HepG2 (cell line): ENCODE data around the gene AGBL3. TPM values are rescaled to one million over a fixed set of nuclear protein-coding genes. Genes with fewer than 3 reads are reported as not detected.
A peak's percentile ranks its signal among the peaks of the same experiment; 100 is the strongest.

Experiments
- ASH2L ChIP-seq: fragments of 300-600, 200-600 bp; sonication (generic); IDR thresholded peaks from 2 replicates; pipeline ENCODE4 v1.7.0; 2017; ENCODE audit warnings: low read depth, mild to moderate bottlenecking, moderate library complexity, mixed read lengths, low read length; ENCODE audit not compliant: insufficient read length
- CEBPB ChIP-seq: IDR thresholded peaks from 2 replicates; pipeline ENCODE4 v1.6.1; 2011; ENCODE audit warnings: low read depth, low read length, improper control_type of control experiment, borderline replicate concordance
- HNF4A ChIP-seq: sonication (generic); formaldehyde crosslinking; IDR thresholded peaks from 2 replicates; pipeline ENCODE4 v1.4.0; 2020; ENCODE audit warnings: missing genetic modification reagents
- MAFF ChIP-seq: IDR thresholded peaks from 2 replicates; pipeline ENCODE4 v1.6.1; 2011; ENCODE audit warnings: low read depth, low read length, improper control_type of control experiment
- SP4 ChIP-seq: sonication (generic); formaldehyde crosslinking; IDR thresholded peaks from 2 replicates; pipeline ENCODE4 v1.8.1; 2023; ENCODE audit warnings: mild to moderate bottlenecking, missing genetic modification reagents
- STAG1 ChIP-seq: sonication (generic); formaldehyde crosslinking; IDR thresholded peaks from 2 replicates; pipeline ENCODE4 v1.4.0; 2020; ENCODE audit warnings: missing genetic modification reagents
- ZBTB21 ChIP-seq: sonication (generic); formaldehyde crosslinking; IDR thresholded peaks from 2 replicates; pipeline ENCODE4 v1.4.0; 2020; ENCODE audit warnings: missing genetic modification reagents
- ZNF530 ChIP-seq: sonication (generic); formaldehyde crosslinking; IDR thresholded peaks from 2 replicates; pipeline ENCODE4 v1.5.0; 2020; ENCODE audit warnings: low read depth, mild to moderate bottlenecking, missing genetic modification reagents
- polyA plus RNA-seq, 8 experiments: library from polyadenylated mRNA; depleted of rRNA in 3 of 8; stranded (reverse) in 7 of 8; unstranded in 1 of 8; fragments of >200 nt; fragmentation: Illumina TruSeq in 4 of 8; extraction: Trizol in 4 of 8; gene quantifications; 2 replicates each; pipeline versions ENCODE4 v1.2.1 to v1.2.3, GENCODE V29; 2011 to 2016; ENCODE audit warnings: low read depth in 4 of 8, missing spikeins in 1 of 8, mixed read lengths in 1 of 8; ENCODE audit not compliant: insufficient read depth in 1 of 8
- total RNA-seq, 5 experiments: library from RNA; depleted of rRNA; stranded (reverse); fragments of >200 nt; fragmentation: Illumina TruSeq; extraction: Trizol; gene quantifications; 2 replicates each; pipeline ENCODE4 v1.2.3, GENCODE V29; 2016; ENCODE audit warnings: low read depth in 1 of 5
- TF ChIP-seq, protein P1 (sequence below): sonication (generic); formaldehyde crosslinking; IDR thresholded peaks from 2 replicates; pipeline ENCODE4 v1.9.0; 2022; ENCODE audit warnings: low read depth, missing genetic modification reagents
- TF ChIP-seq, protein P2 (sequence below): sonication (generic); formaldehyde crosslinking; IDR thresholded peaks from 2 replicates; pipeline ENCODE4 v1.5.1; 2020; ENCODE audit warnings: mild to moderate bottlenecking, missing genetic modification reagents, moderate library complexity
- TF ChIP-seq, protein P3 (sequence below): IDR thresholded peaks from 2 replicates; pipeline ENCODE4 v1.6.1; 2016; ENCODE audit warnings: low read depth
- TF ChIP-seq, protein P4 (sequence below): IDR thresholded peaks from 2 replicates; pipeline ENCODE4 v1.6.1; 2016; ENCODE audit warnings: control low read depth
- TF ChIP-seq, protein P5 (sequence below): sonication (generic); formaldehyde crosslinking; IDR thresholded peaks from 2 replicates; pipeline ENCODE4 v1.5.0; 2020; ENCODE audit warnings: mild to moderate bottlenecking, missing genetic modification reagents

AGBL3 gene
- total and polyA plus RNA-seq, 2 of the 13 experiments (the other 11 are each of a cell fraction or from before 2014, with no cell fraction given), result 2.2 to 7.2 TPM

DNA sequence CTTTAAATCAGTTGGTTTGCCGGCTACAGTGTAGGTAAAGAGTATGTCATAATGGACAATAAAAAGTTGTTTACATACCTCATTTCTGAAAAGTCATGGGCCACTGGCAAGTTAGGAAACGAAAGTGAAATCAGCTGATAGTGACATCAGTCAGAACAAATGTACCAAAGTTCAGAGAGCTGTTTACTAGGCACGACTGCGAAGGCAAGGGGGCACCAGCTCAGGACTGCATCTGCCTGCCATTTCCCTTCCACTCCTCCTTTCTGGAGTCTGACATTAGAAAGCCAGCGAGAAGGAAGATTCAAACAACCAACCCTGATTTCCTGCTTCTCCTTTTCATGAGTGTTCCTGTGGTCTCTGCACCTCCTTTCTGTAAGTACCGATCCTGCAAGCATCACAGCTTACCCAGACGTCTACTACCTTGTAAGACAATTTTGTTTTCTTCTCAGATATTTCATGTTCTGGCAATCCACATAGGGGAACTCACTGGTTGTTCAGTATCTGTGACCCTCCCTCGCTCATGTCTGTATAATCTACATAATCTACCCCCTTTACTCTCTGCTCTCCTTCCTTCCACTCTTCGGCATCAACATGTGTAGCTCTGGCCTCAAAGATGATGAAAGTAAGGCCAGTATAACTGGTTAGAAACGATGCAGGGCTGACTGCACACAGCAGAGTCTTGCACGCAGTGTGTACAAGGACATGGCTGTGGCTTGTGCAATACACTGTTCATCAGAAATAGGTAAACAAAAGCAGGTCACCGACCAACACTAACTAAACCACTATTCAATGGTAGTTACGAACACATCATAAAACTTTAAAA, 161.8 kb downstream of the AGBL3 start, which contains the start of gene TMEM140 (continued):
- TF ChIP-seq HNF4A, result peak; percentile 98
- TF ChIP-seq, protein P1, sequence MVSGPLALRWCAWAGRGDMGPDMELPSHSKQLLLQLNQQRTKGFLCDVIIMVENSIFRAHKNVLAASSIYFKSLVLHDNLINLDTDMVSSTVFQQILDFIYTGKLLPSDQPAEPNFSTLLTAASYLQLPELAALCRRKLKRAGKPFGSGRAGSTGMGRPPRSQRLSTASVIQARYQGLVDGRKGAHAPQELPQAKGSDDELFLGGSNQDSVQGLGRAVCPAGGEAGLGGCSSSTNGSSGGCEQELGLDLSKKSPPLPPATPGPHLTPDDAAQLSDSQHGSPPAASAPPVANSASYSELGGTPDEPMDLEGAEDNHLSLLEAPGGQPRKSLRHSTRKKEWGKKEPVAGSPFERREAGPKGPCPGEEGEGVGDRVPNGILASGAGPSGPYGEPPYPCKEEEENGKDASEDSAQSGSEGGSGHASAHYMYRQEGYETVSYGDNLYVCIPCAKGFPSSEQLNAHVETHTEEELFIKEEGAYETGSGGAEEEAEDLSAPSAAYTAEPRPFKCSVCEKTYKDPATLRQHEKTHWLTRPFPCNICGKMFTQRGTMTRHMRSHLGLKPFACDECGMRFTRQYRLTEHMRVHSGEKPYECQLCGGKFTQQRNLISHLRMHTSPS (CRISPR knock-in tag), result peak; percentile 65; the same call in 1 of the 2 replicates
- TF ChIP-seq, protein P2, sequence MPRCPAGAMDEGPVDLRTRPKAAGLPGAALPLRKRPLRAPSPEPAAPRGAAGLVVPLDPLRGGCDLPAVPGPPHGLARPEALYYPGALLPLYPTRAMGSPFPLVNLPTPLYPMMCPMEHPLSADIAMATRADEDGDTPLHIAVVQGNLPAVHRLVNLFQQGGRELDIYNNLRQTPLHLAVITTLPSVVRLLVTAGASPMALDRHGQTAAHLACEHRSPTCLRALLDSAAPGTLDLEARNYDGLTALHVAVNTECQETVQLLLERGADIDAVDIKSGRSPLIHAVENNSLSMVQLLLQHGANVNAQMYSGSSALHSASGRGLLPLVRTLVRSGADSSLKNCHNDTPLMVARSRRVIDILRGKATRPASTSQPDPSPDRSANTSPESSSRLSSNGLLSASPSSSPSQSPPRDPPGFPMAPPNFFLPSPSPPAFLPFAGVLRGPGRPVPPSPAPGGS (CRISPR knock-in tag), result no peak
- TF ChIP-seq ASH2L, result peak; percentile 55
- TF ChIP-seq CEBPB, result peak; percentile 99
- TF ChIP-seq STAG1 (CRISPR knock-in tag), result no peak; the same call in 1 of the 2 replicates
- TF ChIP-seq ZNF530 (CRISPR knock-in tag), result no peak
- TF ChIP-seq ZBTB21 (CRISPR knock-in tag), result peak; percentile 72
- TF ChIP-seq, protein P3, sequence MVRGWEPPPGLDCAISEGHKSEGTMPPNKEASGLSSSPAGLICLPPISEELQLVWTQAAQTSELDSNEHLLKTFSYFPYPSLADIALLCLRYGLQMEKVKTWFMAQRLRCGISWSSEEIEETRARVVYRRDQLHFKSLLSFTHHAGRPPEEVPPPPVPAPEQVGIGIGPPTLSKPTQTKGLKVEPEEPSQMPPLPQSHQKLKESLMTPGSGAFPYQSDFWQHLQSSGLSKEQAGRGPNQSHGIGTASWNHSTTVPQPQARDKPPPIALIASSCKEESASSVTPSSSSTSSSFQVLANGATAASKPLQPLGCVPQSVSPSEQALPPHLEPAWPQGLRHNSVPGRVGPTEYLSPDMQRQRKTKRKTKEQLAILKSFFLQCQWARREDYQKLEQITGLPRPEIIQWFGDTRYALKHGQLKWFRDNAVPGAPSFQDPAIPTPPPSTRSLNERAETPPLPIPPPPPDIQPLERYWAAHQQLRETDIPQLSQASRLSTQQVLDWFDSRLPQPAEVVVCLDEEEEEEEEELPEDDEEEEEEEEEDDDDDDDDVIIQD (CRISPR knock-in tag), result peak; percentile 81
- TF ChIP-seq MAFF, result peak; percentile 51; the same call in 1 of the 2 replicates
- TF ChIP-seq SP4, result peak; percentile 62
- TF ChIP-seq, protein P4, sequence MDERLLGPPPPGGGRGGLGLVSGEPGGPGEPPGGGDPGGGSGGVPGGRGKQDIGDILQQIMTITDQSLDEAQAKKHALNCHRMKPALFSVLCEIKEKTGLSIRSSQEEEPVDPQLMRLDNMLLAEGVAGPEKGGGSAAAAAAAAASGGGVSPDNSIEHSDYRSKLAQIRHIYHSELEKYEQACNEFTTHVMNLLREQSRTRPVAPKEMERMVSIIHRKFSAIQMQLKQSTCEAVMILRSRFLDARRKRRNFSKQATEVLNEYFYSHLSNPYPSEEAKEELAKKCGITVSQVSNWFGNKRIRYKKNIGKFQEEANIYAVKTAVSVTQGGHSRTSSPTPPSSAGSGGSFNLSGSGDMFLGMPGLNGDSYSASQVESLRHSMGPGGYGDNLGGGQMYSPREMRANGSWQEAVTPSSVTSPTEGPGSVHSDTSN, result no peak
- TF ChIP-seq, protein P5, sequence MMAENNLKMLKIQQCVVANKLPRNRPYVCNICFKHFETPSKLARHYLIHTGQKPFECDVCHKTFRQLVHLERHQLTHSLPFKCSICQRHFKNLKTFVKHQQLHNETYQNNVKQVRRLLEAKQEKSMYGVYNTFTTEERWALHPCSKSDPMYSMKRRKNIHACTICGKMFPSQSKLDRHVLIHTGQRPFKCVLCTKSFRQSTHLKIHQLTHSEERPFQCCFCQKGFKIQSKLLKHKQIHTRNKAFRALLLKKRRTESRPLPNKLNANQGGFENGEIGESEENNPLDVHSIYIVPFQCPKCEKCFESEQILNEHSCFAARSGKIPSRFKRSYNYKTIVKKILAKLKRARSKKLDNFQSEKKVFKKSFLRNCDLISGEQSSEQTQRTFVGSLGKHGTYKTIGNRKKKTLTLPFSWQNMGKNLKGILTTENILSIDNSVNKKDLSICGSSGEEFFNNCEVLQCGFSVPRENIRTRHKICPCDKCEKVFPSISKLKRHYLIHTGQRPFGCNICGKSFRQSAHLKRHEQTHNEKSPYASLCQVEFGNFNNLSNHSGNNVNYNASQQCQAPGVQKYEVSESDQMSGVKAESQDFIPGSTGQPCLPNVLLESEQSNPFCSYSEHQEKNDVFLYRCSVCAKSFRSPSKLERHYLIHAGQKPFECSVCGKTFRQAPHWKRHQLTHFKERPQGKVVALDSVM (CRISPR knock-in tag), result no peak; the same call in none of the 2 replicates
